HG03159 (cell line): ENCODE measurements around the gene IFITM10.

Experiments used
- ATAC-seq: cut with Tn5 transposase; IDR thresholded peaks from one replicate; pipeline ENCODE4 v1.9.1; 2021; ENCODE audit warnings: mild to moderate bottlenecking, moderate library complexity; ENCODE audit not compliant: unreplicated experiment

The IFITM10 gene

GRCh38 chr11:1727096-1727690, 23.2 kb downstream of the IFITM10 start:
- ATAC-seq: no peak

GRCh38 chr11:1719781-1720180, 30.6 kb downstream of the IFITM10 start:
- ATAC-seq: no peak

DNA sequence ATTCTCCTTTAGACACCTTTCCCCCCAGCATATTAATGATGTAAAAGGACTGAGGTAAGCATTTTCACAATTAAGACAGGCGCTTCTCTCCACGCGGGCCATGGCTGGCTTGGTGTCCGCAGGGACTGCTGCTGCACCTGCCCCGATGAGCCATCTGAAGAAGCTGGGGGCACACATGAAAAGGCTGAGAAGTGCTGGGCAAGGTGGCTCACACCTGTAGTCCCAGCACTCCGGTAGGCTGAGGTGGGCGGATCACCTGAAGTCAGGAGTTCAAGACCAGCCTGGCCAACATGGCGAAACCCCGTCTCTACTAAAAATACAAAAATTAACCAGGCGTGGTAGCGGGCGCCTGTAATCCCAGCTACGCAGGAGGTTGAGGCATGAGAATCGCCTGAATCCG, 32.1 kb downstream of the IFITM10 start:
- ATAC-seq: no peak

DNA sequence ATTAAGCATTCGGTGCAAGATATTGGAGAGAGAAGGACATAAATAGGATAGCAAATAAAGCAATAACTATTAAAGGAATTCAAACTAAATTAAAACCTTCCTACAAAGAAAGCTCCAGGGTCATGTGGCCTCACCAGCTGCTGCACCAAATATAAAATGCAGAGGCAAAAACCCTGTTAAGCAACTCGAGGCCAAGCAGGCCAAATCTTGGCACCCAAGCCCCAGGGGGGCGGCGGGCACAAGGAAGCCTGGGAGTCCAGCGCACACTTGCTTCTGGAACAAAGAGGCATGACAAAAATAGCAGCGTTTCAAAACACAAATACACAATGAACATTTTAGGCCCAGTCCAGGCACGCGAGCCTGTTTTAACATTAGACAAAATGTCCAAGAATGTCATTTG, 32.6 kb downstream of the IFITM10 start:
- ATAC-seq: no peak

- ATAC-seq: no peak
These were observed 35.2 kb downstream of the IFITM10 start for GRCh38 chr11:1714908-1715885.

GRCh38 chr11:1708716-1709115, 41.7 kb downstream of the IFITM10 start:
- ATAC-seq: no peak

GRCh38 chr11:1707751-1708150, 42.6 kb downstream of the IFITM10 start:
- ATAC-seq: no peak

- no peak for ATAC-seq
These were observed 43.6 kb downstream of the IFITM10 start for GRCh38 chr11:1706634-1707400.

- no peak for ATAC-seq
These were observed 45.0 kb downstream of the IFITM10 start for GRCh38 chr11:1705126-1706052.

- no peak for ATAC-seq
These were observed 47.2 kb downstream of the IFITM10 start for GRCh38 chr11:1703146-1703545.

DNA sequence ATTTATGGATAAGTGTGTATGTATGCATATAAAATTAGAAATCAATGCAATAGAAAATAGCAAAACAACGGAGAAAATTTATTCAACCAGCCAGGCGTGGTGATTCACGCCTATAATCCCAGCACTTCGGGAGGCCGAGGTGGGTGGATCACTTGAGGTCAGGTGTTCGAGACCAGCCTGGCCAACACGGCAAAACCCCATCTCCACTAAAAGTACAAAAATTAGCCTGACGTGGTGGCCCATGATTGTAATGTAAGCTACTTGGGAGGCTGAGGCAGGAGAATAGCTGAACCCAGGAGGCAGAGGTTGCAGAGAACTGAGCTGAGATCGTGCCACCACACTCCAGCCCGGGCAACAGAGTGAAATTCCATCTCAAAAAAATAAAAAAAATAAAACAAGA, 47.9 kb downstream of the IFITM10 start:
- no peak for ATAC-seq

DNA sequence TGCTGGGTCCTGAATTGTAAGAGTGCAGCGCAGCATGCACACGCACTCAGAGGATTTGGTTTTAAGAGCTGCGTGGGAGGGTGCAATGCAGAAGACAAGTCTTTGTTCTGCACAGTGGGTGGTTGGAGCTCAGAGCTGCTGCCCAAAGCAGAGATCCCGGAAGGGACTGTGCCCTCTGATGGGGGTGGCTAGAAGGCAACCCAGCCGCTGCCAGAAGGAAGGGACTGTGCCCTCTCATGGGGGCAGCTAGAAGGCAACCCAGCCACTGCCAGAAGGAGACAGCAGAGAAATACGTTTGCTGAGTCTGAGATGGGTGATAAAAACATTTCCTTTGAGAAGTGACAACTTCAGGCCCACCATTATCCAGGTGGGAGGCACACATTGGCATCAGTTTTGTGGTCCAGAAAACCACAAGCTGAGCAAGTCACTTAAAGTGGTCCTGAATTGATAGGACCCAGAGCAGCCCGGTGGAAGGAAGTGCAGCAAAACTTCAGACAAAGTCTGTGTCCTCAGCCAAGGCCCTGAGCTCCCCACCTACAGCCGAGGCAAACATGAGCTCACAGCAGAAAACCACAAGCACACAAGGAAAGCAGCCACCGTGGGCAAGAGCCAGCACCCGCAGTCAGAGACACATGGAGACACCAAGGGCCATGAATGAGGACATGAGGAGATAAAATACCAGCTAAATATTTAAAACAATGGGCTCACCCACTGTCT, 49.1 kb downstream of the IFITM10 start:
- ATAC-seq: no peak

GRCh38 chr11:1699771-1700170, 50.6 kb downstream of the IFITM10 start:
- ATAC-seq: no peak

DNA sequence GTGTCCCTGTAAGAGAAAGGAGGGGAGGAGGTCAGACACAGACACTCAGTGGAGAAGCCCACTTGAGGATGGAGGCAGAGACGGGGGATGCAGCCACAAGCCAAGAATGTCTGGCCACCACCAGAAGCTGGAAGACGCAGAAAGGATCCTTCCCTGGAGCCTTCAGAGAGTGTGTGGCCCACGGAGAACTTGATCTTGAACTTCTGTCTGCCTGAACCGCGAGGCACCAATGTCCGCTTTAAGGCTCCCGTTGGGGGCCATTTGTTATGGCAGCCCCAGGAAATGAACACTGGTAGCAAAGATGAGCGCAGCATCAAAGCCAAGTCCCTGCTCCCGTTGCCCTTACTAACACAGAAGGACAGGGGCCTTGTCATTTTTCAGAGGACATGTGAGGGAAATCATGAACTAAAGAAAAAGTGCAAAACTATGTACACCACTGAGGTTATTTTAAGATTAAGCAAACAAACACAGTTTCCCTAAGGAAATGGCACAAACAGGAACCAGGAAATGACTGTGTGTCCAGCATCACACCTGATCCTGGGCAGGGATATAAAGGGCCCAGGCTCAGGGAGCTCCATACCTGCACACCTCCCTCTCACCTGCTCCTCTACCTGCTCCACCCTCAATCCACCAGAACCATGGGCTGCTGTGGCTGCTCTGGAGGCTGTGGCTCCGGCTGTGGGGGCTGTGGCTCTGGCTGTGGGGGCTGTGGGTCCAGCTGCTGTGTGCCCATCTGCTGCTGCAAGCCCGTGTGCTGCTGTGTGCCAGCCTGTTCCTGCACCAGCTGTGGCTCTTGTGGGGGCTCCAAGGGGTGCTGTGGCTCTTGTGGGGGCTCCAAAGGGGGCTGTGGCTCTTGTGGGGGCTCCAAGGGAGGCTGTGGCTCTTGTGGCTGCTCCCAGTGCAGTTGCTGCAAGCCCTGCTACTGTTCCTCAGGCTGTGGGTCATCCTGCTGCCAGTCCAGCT, 53.5 kb downstream of the IFITM10 start, which contains the start of gene KRTAP5-6:
TSS of gene KRTAP5-6 (plus strand) at position 588 of the 963 bp plus-strand sequence. CDS start at position 639, 51 bp downstream.
- no peak for ATAC-seq

DNA sequence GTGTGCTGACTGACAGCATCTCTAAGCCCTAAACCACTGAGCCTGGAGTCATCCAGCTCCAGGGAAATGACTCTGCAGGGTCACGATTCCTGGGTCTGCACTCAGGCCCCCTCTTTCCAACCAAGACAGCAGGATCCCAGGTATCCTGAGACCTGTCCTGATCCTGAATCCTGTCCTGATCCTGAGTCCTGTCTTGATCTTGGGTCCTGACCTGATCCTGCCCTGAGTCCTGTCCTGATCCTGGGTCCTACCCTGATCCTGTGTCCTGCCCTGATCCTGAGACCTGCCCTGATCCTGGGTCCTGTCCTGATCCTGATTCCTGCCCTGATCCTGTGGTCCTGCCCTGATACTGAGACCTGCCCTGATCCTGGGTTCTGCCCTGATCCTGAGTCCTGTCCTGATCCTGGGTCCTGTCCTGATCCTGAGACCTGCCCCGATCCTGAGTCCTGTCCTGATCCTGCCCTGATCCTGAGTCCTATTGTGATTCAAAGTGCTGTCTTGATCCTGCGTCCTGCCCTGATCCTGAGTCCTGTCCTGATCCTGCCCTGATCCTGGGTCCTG, 54.8 kb downstream of the IFITM10 start:
- no peak for ATAC-seq

- no peak for ATAC-seq
These were observed 55.4 kb downstream of the IFITM10 start for GRCh38 chr11:1694846-1695547.

DNA sequence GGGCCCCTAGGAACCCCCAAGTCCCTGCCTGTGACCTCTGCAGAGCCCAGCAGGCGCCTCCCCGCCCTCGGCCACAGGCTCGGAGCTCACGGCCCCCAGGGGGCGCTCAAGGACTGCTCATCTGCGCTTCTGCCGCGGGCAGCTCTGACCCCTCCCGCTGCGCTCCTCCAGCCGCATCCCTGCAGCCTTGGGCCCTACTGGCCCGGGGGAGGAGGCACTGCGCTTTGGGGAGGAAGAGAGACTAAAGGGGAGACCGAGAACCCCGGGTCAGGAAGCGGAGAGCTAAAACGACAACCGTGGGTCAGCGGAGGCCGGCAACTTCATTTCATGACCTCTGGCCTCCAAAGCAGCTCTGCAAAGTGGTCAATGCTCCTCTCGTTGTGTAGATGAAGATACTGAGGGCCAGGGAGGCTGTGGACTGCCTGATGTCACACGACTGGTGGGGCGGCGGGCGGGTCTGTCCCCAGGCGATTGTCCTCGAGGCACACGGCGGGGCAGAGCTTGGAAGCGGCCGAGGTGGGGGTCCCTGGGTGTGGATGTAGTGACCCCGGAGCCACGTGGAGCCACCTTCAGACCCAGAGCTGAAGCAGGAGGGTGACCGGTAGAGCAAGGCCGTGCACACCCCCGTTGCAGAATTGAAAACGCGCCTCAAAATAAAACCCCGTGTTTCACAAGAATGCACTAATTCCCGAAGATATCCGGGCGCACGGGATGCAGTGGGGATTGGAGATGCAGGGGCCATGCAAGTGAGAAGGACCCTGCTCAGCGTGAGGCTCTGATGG, 56.1 kb downstream of the IFITM10 start:
- no peak for ATAC-seq
